A673 (cell line): ENCODE measurements around the gene PPP6R2.

ENCODE experiments used
- CTCF ChIP-seq: fragments of 300-800, 200-600 bp; sonication (generic); conservative IDR thresholded peaks from 2 replicates; pipeline ENCODE4 v1.5.1; 2017; ENCODE audit warnings: low read depth, mild to moderate bottlenecking, antibody characterized with exemption, low read length, moderate library complexity, mixed read lengths
- EZH2 ChIP-seq: fragments of 200-600 bp; sonication (generic); IDR thresholded peaks from 2 replicates; pipeline ENCODE4 v1.6.1; 2017; ENCODE audit warnings: borderline replicate concordance, low read depth, mild to moderate bottlenecking, mixed read lengths, antibody characterized with exemption, low read length; ENCODE audit not compliant: poor library complexity, severe bottlenecking

- TF ChIP-seq CTCF (no peak), EZH2 (no peak)
Measured at GRCh38 chr22:50313600-50313999, 29.5 kb upstream of the PPP6R2 start.
